Trophoblast cell (in vitro differentiated cells and primary cell): ENCODE results near the gene HIVEP3.

Source experiments
- DNase-seq, 2 donors: peaks; one replicate each; pipeline ENCODE4 v3.0.0-alpha.2; 2016
- H2AFZ ChIP-seq: 2 replicates; pipeline ENCODE4 v1.6.1; 2013; ENCODE audit warnings: low read length, moderate library complexity, mild to moderate bottlenecking; ENCODE audit not compliant: insufficient read depth, poor library complexity
- H2AK5ac ChIP-seq: 2 replicates; pipeline ENCODE4 v1.6.1; 2013; ENCODE audit warnings: mild to moderate bottlenecking, low read length
- H2BK120ac ChIP-seq: 2 replicates; pipeline ENCODE4 v1.6.1; 2013; ENCODE audit warnings: low read length, mild to moderate bottlenecking, moderate library complexity; ENCODE audit not compliant: insufficient read depth, poor library complexity
- H2BK12ac ChIP-seq: 2 replicates; pipeline ENCODE4 v1.6.1; 2013; ENCODE audit warnings: mild to moderate bottlenecking, low read length, moderate library complexity
- H2BK5ac ChIP-seq: 2 replicates; pipeline ENCODE4 v1.6.1; 2013; ENCODE audit warnings: low read length, low read depth, moderate library complexity, mild to moderate bottlenecking; ENCODE audit not compliant: poor library complexity
- H3K14ac ChIP-seq: 2 replicates; pipeline ENCODE4 v1.6.1; 2013; ENCODE audit warnings: mild to moderate bottlenecking, low read length
- H3K18ac ChIP-seq: 2 replicates; pipeline ENCODE4 v1.6.1; 2013; ENCODE audit warnings: mild to moderate bottlenecking, low read length
- H3K23ac ChIP-seq: 2 replicates; pipeline ENCODE4 v1.6.1; 2013; ENCODE audit warnings: low read length
- H3K27ac ChIP-seq: 2 replicates; pipeline ENCODE4 v1.5.1; 2013; ENCODE audit warnings: low read depth, mild to moderate bottlenecking, inconsistent platforms, low read length, moderate library complexity
- H3K27me3 ChIP-seq: 2 replicates; pipeline ENCODE4 v1.6.1; 2013; ENCODE audit warnings: inconsistent platforms, mild to moderate bottlenecking, low read length, moderate library complexity; ENCODE audit not compliant: insufficient read depth
- H3K36me3 ChIP-seq, 2 experiments: 1 replicate in 1 of 2; 2 replicates in 1 of 2; pipeline ENCODE4 v1.6.1; 2013; ENCODE audit warnings: low read length in 2 of 2, mild to moderate bottlenecking in 2 of 2, moderate library complexity in 1 of 2; ENCODE audit not compliant: insufficient read depth in 2 of 2, control insufficient read depth in 1 of 2
- H3K4ac ChIP-seq: 2 replicates; pipeline ENCODE4 v1.6.1; 2013; ENCODE audit warnings: low read depth, mild to moderate bottlenecking, low read length, moderate library complexity
- H3K4me1 ChIP-seq, 2 experiments: 1 replicate in 1 of 2; 2 replicates in 1 of 2; pipeline ENCODE4 v1.6.1; 2013; ENCODE audit warnings: low read length in 2 of 2, mild to moderate bottlenecking in 2 of 2, moderate library complexity in 1 of 2; ENCODE audit not compliant: insufficient read depth in 2 of 2, control insufficient read depth in 1 of 2
- H3K4me2 ChIP-seq: 2 replicates; pipeline ENCODE4 v1.6.1; 2013; ENCODE audit warnings: inconsistent platforms, mild to moderate bottlenecking, low read length, moderate library complexity
- H3K4me3 ChIP-seq: 2 replicates; pipeline ENCODE4 v1.5.1; 2013; ENCODE audit warnings: mild to moderate bottlenecking, low read depth, low read length, inconsistent platforms
- H3K79me1 ChIP-seq: one replicate; pipeline ENCODE4 v1.6.1; 2013; ENCODE audit warnings: low read length
- H3K79me2 ChIP-seq: 2 replicates; pipeline ENCODE4 v1.6.1; 2013; ENCODE audit warnings: low read length, mild to moderate bottlenecking; ENCODE audit not compliant: control insufficient read depth, insufficient read depth, poor library complexity
- H3K9ac ChIP-seq: 2 replicates; pipeline ENCODE4 v1.6.1; 2013; ENCODE audit warnings: mild to moderate bottlenecking, low read length
- H3K9me3 ChIP-seq: 2 replicates; pipeline ENCODE4 v1.6.1; 2013; ENCODE audit warnings: low read depth, mild to moderate bottlenecking, control low read depth, inconsistent platforms, low read length; ENCODE audit not compliant: insufficient read depth
- H4K12ac ChIP-seq: 2 replicates; pipeline ENCODE4 v1.6.1; 2013; ENCODE audit warnings: low read depth, mild to moderate bottlenecking, low read length, moderate library complexity
- H4K8ac ChIP-seq: 2 replicates; pipeline ENCODE4 v1.6.1; 2013; ENCODE audit warnings: low read depth, mild to moderate bottlenecking, low read length, moderate library complexity
- H4K91ac ChIP-seq: one replicate; pipeline ENCODE4 v1.6.1; 2013; ENCODE audit warnings: low read depth, mild to moderate bottlenecking, low read length, moderate library complexity
- WGBS: extraction: QIAGEN DNeasy Blood & Tissue Kit; methylation state at CpG from one replicate; pipeline ENCODE4 v1.1.7; 2013; ENCODE audit warnings: missing lambda C conversion rate; ENCODE audit not compliant: insufficient read length, insufficient coverage; ENCODE audit errors: extremely low coverage; 5-methylcytosine and 5-hydroxymethylcytosine counted together

HIVEP3 gene

DNA sequence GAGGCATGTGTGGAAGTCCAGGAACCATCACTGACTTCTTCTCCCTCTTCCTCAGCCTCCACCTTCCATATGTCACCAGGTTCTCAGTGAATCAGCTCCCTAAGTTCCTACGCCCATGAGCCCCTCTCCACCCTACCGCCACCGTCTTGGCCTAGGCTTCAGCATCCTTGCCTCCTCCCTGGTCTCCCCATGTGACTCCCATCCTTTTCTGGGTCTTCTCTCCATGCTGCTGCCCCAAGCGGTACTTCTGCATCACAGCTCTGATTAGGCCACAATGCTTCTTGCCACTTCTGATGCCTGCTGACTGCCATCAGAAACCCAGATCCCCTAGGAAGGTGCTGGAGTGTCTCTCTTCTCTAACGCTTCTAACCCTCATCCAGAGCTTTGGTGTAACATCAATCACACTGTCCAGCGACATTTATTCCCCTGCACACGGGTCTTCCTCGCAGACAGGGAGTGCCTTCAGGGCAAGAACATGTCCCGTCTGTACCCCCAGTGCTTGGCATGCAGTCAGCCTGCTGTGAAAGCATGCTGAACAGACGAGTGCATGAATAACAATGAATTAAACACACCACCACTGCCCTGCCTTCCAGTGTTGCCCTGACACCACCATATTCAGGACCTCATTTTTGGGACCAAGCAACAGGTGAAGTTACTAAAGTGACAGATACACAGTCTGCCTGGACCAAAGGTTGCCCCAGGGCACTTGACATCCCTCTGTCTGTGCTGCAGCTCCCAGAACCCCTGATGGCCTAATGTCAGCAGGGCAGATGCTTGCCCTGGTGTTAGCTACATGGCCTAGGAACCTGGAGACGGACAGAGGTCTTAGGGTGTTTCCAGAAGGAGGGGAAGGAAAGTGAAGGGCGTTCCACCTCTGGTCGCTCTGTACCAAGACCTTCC lies 275.6 kb downstream of the HIVEP3 start:
- Histone ChIP-seq H2BK12ac (no peak overlapping the region), H3K4me3 (peak overlapping the region; percentile 14), H4K12ac (no peak overlapping the region), H3K79me2 (no peaks in the 10 kb centered on the region), H3K27ac (no peak overlapping the region), H3K18ac (no peak overlapping the region), H3K27me3 (no peaks in the 10 kb centered on the region), H2AK5ac (no peak overlapping the region), H3K4me2 (no peak overlapping the region), H2BK5ac (no peak overlapping the region), H3K14ac (no peak overlapping the region), H2BK120ac (no peak overlapping the region), H3K79me1 (no peaks in the 10 kb centered on the region), H3K4ac (no peak overlapping the region), H2AFZ (no peak overlapping the region), H3K9me3 (no peaks in the 10 kb centered on the region), H4K91ac (no peak overlapping the region), H3K9ac (no peak overlapping the region), H3K4me1 (no peaks in the 10 kb centered on the region), H3K23ac (no peak overlapping the region), H3K36me3 (no peaks in the 10 kb centered on the region), H4K8ac (no peak overlapping the region)
- no peak for DNase-seq
- no CpG with 5 or more reads among the region's 13 CpGs for WGBS

DNA sequence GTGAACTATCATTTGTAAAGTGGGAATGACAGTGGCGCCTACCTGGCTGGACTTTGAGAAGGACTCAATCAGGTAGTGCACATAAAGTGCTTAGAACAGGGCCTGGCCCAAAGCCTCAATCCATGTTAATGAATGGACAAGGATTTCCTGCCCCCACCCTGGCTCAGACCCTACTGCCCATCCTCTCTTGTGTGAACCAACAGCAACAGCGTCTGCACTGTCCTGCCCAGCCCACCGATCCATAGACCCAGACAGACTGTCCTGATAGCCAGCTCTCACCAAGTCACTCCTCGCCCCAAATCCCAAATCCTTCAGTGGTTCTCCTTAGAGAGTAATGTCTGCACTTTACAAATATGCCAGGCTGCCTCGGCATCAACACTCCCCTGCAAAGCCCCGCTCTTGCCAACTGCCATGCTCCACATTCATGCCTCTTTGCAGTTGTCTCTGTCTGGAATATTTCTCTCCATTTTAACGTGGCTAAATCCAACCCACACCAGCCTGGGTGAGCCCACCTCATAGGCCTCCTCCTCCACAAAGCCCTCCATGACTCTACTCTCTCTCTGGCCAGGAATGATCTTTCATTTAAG lies 276.7 kb downstream of the HIVEP3 start:
- H2BK12ac ChIP-seq = no peak overlapping the region
- no CpG with 5 or more reads among the region's 7 CpGs for WGBS
- H3K23ac ChIP-seq = no peak overlapping the region
- H4K8ac ChIP-seq = no peak overlapping the region
- H2AFZ ChIP-seq = no peak overlapping the region
- H3K18ac ChIP-seq = no peak overlapping the region
- H2BK120ac ChIP-seq = no peak overlapping the region
- no peaks in the 10 kb centered on the region for H3K79me1 ChIP-seq
- DNase-seq = no peak
- H4K91ac ChIP-seq = no peak overlapping the region
- H3K36me3 ChIP-seq = no peaks in the 10 kb centered on the region
- H3K4me1 ChIP-seq = no peaks in the 10 kb centered on the region
- no peak overlapping the region for H3K14ac ChIP-seq
- no peak overlapping the region for H3K9ac ChIP-seq
- H2BK5ac ChIP-seq = no peak overlapping the region
- no peaks in the 10 kb centered on the region for H3K79me2 ChIP-seq
- H4K12ac ChIP-seq = no peak overlapping the region
- no peak overlapping the region for H2AK5ac ChIP-seq
- H3K4me2 ChIP-seq = no peak overlapping the region
- H3K4me3 ChIP-seq = no peak overlapping the region
- H3K27me3 ChIP-seq = no peaks in the 10 kb centered on the region
- H3K4ac ChIP-seq = no peak overlapping the region
- H3K27ac ChIP-seq = no peak overlapping the region
- no peaks in the 10 kb centered on the region for H3K9me3 ChIP-seq

DNA sequence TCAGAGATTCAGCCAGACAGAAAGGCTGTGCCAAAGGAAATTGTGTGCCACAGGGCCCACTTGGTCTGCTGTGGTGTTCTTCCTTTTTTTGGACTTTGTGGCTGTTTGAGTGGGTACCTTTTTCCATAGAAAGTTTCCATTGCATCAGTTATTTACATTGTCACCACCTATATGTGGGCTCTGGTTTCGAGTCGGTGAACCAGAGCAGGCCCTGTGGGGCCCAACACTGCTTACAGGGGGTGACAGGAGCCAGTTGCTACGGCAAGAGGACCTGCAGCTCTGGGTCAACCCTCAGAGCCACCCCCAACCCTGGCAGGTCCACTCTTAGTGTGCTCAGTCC lies 277.3 kb downstream of the HIVEP3 start:
- no peak for DNase-seq
- no peak overlapping the region for H2AFZ ChIP-seq
- H4K12ac ChIP-seq = no peak overlapping the region
- H3K9ac ChIP-seq = no peak overlapping the region
- H2BK5ac ChIP-seq = no peak overlapping the region
- H3K14ac ChIP-seq = no peak overlapping the region
- H3K4me3 ChIP-seq = no peak overlapping the region
- H2BK120ac ChIP-seq = no peak overlapping the region
- no peak overlapping the region for H3K27ac ChIP-seq
- no peaks in the 10 kb centered on the region for H3K27me3 ChIP-seq
- H2AK5ac ChIP-seq = no peak overlapping the region
- H3K23ac ChIP-seq = no peak overlapping the region
- no peaks in the 10 kb centered on the region for H3K4me1 ChIP-seq
- H4K91ac ChIP-seq = no peak overlapping the region
- no peak overlapping the region for H4K8ac ChIP-seq
- H3K79me2 ChIP-seq = no peaks in the 10 kb centered on the region
- no peak overlapping the region for H2BK12ac ChIP-seq
- WGBS = no CpG with 5 or more reads among the region's 3 CpGs
- no peak overlapping the region for H3K18ac ChIP-seq
- no peak overlapping the region for H3K4ac ChIP-seq
- H3K4me2 ChIP-seq = no peak overlapping the region
- H3K79me1 ChIP-seq = no peaks in the 10 kb centered on the region
- no peaks in the 10 kb centered on the region for H3K36me3 ChIP-seq
- H3K9me3 ChIP-seq = no peaks in the 10 kb centered on the region

GRCh38 chr1:41640756-41641474 lies 277.8 kb downstream of the HIVEP3 start:
- no peak overlapping the region for H3K4ac ChIP-seq
- no peaks in the 10 kb centered on the region for H3K27me3 ChIP-seq
- H4K91ac ChIP-seq = no peak overlapping the region
- H3K27ac ChIP-seq = no peak overlapping the region
- H2AFZ ChIP-seq = no peak overlapping the region
- H2BK5ac ChIP-seq = no peak overlapping the region
- H2BK12ac ChIP-seq = no peak overlapping the region
- no peak overlapping the region for H2AK5ac ChIP-seq
- WGBS = no CpG with 5 or more reads among the region's 8 CpGs
- H3K79me1 ChIP-seq = no peaks in the 10 kb centered on the region
- H3K9ac ChIP-seq = no peak overlapping the region
- H4K12ac ChIP-seq = no peak overlapping the region
- DNase-seq = no peak
- no peaks in the 10 kb centered on the region for H3K4me1 ChIP-seq
- no peak overlapping the region for H2BK120ac ChIP-seq
- no peak overlapping the region for H3K14ac ChIP-seq
- no peak overlapping the region for H3K4me3 ChIP-seq
- no peaks in the 10 kb centered on the region for H3K79me2 ChIP-seq
- no peak overlapping the region for H3K23ac ChIP-seq
- H3K9me3 ChIP-seq = no peaks in the 10 kb centered on the region
- no peak overlapping the region for H3K18ac ChIP-seq
- H3K36me3 ChIP-seq = no peaks in the 10 kb centered on the region
- no peak overlapping the region for H4K8ac ChIP-seq
- H3K4me2 ChIP-seq = no peak overlapping the region
